Brain microvascular endothelial cell (primary cell): ENCODE data around the gene DISC1.

Experiments
- DNase-seq: peaks from one replicate; pipeline ENCODE4 v3.0.0-alpha.2; 2020
- H3K27ac ChIP-seq: fragments of 250-450 bp; sonication (Bioruptor Pico); 2 replicates; pipeline ENCODE4 v1.5.1; 2020; ENCODE audit warnings: mild to moderate bottlenecking, moderate library complexity
- H3K27me3 ChIP-seq: fragments of 250-450 bp; sonication (Bioruptor Pico); replicated peaks from 2 replicates; pipeline ENCODE4 v1.5.1; 2020; ENCODE audit warnings: mild to moderate bottlenecking
- H3K36me3 ChIP-seq: fragments of 250-450 bp; sonication (Bioruptor Pico); replicated peaks from 2 replicates; pipeline ENCODE4 v1.5.1; 2020; ENCODE audit warnings: mild to moderate bottlenecking
- H3K4me3 ChIP-seq: 2 replicates; pipeline ENCODE4 v1.5.1; 2011; ENCODE audit warnings: low read depth, mild to moderate bottlenecking, control low read depth, low read length, moderate library complexity
- CTCF ChIP-seq: IDR thresholded peaks from 2 replicates; pipeline ENCODE4 v1.5.1; 2011; ENCODE audit warnings: low read depth, mild to moderate bottlenecking, moderate library complexity, low read length, control low read depth, inconsistent platforms; ENCODE audit errors: missing control alignments
- in situ Hi-C: cut with HindIII; loops from 2 replicates; pipeline ENCODE4 v1.10.0; 2017; ENCODE audit warnings: low sequenced_read_pairs, low pct_ligation_motif_present

The DISC1 gene

GRCh38 chr1:232018231-232019025 lies 391.8 kb downstream of the DISC1 start:
- no peak overlapping the region for H3K4me3 ChIP-seq
- H3K36me3 ChIP-seq, result no peaks in the 10 kb centered on the region
- H3K27me3 ChIP-seq, result no peaks in the 10 kb centered on the region
- no peak for DNase-seq
- in situ Hi-C loops, result no loop called here
- H3K27ac ChIP-seq, result no peak overlapping the region
- TF ChIP-seq CTCF, result no peak

GRCh38 chr1:232019026-232019340 lies 392.4 kb downstream of the DISC1 start:
- in situ Hi-C loops, result no loop called here
- no peak overlapping the region for H3K27ac ChIP-seq
- H3K36me3 ChIP-seq, result no peaks in the 10 kb centered on the region
- no peak for TF ChIP-seq CTCF
- no peak for DNase-seq
- H3K27me3 ChIP-seq, result no peaks in the 10 kb centered on the region
- no peak overlapping the region for H3K4me3 ChIP-seq

DNA sequence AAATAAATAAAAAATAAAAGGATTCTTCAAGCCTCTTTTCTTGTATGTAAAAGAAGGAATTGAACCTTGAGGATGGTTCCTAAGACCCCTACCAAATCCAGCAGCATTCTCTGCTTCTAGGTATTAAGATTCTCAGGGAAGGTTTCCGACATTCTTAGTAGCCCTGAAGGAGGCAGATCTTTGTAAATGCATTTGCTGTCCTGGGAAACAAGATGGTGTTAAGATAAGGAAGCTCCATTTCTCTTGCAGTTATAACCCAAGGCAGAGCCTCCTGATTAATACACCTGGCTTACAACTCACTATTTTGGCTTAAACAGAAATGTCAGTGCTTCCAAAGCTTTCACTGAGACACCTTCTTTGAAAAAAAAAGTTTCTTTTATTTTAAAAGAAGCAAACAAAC lies 393.8 kb downstream of the DISC1 start:
- Histone ChIP-seq H3K27ac (no peak overlapping the region), H3K4me3 (no peak overlapping the region), H3K27me3 (no peaks in the 10 kb centered on the region), H3K36me3 (no peaks in the 10 kb centered on the region)
- TF ChIP-seq CTCF, result no peak
- in situ Hi-C loops, result no loop called here
- DNase-seq, result no peak

- no peak for DNase-seq
- H3K4me3 ChIP-seq, result no peak overlapping the region
- TF ChIP-seq CTCF, result no peak
- no peaks in the 10 kb centered on the region for H3K27me3 ChIP-seq
- no peak overlapping the region for H3K27ac ChIP-seq
- H3K36me3 ChIP-seq, result no peaks in the 10 kb centered on the region
- in situ Hi-C loops, result no loop called here
Observed at GRCh38 chr1:232029315-232029714, 402.7 kb downstream of the DISC1 start.

- Histone ChIP-seq H3K36me3 (no peaks in the 10 kb centered on the region), H3K27me3 (no peaks in the 10 kb centered on the region), H3K27ac (no peak overlapping the region), H3K4me3 (no peak overlapping the region)
- TF ChIP-seq CTCF, result no peak
- in situ Hi-C loops, result no loop called here
- DNase-seq, result no peak
Observed at GRCh38 chr1:232031156-232031555, 404.6 kb downstream of the DISC1 start.

- Histone ChIP-seq H3K27ac (no peak overlapping the region), H3K4me3 (no peak overlapping the region), H3K27me3 (no peaks in the 10 kb centered on the region), H3K36me3 (no peaks in the 10 kb centered on the region)
- no peak for DNase-seq
- TF ChIP-seq CTCF, result no peak
- in situ Hi-C loops, result no loop called here
Observed at GRCh38 chr1:232033285-232033684, 406.7 kb downstream of the DISC1 start.
